Measurements from ENCODE around the gene LRCOL1. TPM values are rescaled to one million over a fixed set of nuclear protein-coding genes. Genes with fewer than 3 reads are reported as not detected.

The LRCOL1 gene
- total RNA-seq, 1 donor from 2014 or later: 1.8 TPM

DNA sequence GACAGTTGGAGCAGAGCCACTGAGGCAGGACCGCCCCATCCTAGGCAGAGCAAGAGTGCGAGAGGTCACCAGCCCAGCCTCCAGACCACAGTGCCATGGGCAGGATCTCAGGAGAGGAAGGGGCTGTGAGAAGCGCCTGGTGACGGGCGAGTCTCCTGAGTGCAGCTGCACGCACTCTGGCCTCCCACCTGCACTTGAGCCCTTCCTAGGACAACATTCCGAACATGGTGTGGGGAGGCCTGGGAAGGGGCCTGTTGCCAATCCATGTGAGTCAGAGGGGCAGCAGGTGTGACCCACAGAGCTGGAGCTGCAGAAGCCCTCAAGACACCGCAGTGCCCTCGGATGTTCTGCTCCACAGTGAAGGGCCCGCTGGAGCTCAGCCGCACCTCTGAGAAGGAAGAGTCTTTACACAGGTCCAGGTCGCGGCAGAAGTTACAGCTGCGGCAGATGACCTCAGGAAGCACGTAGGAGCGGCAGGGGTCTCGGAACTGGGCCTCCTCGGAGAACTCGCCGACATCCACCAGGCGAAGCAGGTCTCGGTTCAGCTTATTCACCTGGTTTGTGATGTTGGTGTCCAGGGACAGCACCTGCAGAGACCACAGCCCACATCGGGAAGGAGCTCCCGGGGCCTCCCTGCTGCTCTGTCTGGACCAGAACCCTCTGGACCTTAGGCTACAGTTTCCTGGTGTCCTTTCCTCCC lies 15.5 kb upstream of the LRCOL1 start:
- Histone ChIP-seq H3K4me1 (no peaks in the 10 kb centered on the region), H3K27ac (no peak overlapping the region), H3K4me3 (no peak overlapping the region), H3K36me3 (peaks cover 32% of the 10 kb centered on the region), H3K27me3 (no peaks in the 10 kb centered on the region), H3K9me3 (no peaks in the 10 kb centered on the region)
- ATAC-seq (no peak), DNase-seq (no peak)
- intact Hi-C loops (cut with DNase I): no loop called here
- TF ChIP-seq, protein P1, sequence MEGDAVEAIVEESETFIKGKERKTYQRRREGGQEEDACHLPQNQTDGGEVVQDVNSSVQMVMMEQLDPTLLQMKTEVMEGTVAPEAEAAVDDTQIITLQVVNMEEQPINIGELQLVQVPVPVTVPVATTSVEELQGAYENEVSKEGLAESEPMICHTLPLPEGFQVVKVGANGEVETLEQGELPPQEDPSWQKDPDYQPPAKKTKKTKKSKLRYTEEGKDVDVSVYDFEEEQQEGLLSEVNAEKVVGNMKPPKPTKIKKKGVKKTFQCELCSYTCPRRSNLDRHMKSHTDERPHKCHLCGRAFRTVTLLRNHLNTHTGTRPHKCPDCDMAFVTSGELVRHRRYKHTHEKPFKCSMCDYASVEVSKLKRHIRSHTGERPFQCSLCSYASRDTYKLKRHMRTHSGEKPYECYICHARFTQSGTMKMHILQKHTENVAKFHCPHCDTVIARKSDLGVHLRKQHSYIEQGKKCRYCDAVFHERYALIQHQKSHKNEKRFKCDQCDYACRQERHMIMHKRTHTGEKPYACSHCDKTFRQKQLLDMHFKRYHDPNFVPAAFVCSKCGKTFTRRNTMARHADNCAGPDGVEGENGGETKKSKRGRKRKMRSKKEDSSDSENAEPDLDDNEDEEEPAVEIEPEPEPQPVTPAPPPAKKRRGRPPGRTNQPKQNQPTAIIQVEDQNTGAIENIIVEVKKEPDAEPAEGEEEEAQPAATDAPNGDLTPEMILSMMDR (IDR thresholded peaks at IDR 0.05): no peak

DNA sequence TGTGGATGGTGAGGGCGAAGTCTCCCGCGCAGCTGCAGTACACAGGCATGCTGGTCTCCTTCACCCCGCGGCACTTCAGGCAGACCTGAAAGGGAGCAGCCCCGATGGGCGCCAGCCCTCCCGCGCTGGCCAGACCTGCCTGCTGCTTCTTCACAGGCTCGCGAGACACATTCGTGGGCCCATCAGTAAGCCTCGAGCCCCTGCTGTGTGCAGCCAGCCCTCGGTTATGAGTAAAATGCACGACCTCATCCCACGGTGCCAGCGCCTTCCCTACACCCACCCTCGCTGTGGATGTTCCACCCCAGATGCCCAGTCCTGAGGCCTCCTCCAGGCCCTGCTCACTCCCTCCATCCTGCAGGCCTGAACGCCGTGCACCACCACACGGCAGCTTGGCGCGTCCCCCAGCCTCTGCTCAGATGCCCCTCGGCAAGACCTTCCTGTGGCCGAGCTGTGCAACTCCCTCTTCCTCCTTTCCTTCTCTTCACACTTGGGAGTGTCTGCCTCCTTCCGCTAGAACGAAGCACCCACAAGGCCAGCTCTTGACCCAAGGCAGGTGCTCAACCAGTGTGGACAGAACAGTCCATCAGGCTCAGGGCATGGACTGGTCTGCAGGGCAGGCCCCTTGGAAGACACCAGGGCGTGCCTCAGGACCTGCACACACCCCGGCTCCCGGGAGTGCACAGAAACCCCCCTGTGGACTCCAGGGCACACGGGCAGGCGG lies 14.7 kb upstream of the LRCOL1 start:
- TF ChIP-seq, protein P1 (IDR thresholded peaks at IDR 0.05): no peak
- no peak for DNase-seq
- no peaks in the 10 kb centered on the region for H3K27me3 ChIP-seq
- H3K36me3 ChIP-seq: peaks cover 26% of the 10 kb centered on the region
- no peaks in the 10 kb centered on the region for H3K9me3 ChIP-seq
- H3K4me1 ChIP-seq: no peaks in the 10 kb centered on the region
- no peak overlapping the region for H3K27ac ChIP-seq
- H3K4me3 ChIP-seq: no peak overlapping the region
- no peak for ATAC-seq
- intact Hi-C loops (cut with DNase I): no loop called here

DNA sequence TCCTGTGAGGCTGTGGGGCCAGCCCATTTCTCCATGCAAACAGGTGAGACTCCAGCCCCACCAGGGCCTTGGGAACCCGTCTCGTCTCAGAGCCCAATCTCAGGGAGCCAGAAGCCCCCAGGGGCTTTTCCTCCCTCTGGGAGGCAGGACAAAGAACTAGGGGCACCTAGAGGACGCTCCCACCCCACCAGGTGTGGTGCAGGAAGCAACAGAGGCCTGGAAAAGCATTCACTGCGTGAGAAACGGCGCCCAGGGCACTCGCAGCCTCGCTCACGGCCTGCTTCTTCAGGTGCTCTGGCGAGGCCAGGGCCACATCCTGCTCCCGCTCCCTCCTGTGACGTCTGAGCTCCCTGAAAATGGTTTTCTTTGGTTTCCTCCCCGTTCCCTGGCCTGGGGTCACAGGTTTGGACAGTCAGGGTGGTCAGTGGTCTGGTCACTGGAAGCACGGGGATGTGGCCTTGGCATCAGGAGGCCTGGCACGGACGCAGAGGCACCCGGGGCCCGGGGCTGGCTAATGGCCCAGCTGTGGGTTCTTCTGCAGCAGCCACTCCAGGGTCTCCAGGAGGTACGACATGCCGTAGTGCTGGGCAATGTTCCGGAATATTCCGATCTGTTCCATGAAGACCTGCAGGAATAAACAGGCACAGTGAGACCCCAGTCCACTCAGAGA lies 13.9 kb upstream of the LRCOL1 start:
- no peaks in the 10 kb centered on the region for H3K9me3 ChIP-seq
- no peaks in the 10 kb centered on the region for H3K27me3 ChIP-seq
- H3K4me3 ChIP-seq: no peak overlapping the region
- H3K4me1 ChIP-seq: no peaks in the 10 kb centered on the region
- intact Hi-C loops (cut with DNase I): no loop called here
- DNase-seq: no peak
- TF ChIP-seq, protein P1 (IDR thresholded peaks at IDR 0.05): no peak
- H3K36me3 ChIP-seq: peaks cover 22% of the 10 kb centered on the region
- H3K27ac ChIP-seq: no peak overlapping the region
- no peak for ATAC-seq

DNA sequence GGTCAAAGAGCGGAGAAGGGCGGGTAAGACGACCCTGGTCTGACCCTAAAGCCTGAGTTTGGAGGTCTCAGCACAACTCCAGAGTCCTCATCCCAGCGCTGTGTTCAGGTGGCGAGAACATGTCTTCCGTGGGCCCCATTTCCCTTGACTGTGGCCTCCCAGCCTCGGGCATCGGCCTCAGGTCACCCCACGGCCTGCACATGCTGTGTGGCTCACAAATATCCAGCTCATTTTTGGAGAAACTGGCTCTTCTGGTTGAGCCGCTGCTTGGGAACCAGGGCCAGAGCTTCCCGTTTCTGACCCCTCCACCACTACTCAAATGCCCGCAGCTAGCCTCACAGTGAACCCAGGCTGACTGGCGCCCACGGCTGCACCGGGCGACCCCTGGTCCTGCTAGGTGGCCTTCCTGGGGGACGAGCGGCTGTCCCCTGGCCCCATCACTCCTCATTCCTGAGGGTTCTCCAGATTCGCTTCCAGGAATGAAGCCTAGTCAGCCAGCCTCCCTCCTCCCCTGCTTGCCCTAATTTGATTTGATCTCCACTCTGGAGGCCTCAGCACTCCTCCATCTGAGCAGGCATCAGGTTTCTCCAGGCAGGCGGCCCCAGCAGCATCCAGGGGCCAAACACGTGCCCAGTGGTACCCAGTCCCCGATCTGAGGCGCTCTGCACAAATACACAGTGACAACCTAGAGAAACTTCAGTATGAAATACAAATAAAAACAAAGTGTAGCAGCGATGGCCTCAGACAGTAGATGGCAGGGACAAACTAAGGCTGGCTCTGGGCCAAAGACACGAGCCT lies 12.9 kb upstream of the LRCOL1 start:
- H3K27me3 ChIP-seq: peaks cover under 1% of the 10 kb centered on the region
- TF ChIP-seq, protein P1 (IDR thresholded peaks at IDR 0.05): no peak
- peak overlapping the region; percentile 51 for H3K27ac ChIP-seq
- no peak for DNase-seq
- H3K9me3 ChIP-seq: no peaks in the 10 kb centered on the region
- peaks cover 17% of the 10 kb centered on the region for H3K36me3 ChIP-seq
- no peak for ATAC-seq
- intact Hi-C loops (cut with DNase I): no loop called here
- H3K4me1 ChIP-seq: peaks cover under 1% of the 10 kb centered on the region
- no peak overlapping the region for H3K4me3 ChIP-seq

DNA sequence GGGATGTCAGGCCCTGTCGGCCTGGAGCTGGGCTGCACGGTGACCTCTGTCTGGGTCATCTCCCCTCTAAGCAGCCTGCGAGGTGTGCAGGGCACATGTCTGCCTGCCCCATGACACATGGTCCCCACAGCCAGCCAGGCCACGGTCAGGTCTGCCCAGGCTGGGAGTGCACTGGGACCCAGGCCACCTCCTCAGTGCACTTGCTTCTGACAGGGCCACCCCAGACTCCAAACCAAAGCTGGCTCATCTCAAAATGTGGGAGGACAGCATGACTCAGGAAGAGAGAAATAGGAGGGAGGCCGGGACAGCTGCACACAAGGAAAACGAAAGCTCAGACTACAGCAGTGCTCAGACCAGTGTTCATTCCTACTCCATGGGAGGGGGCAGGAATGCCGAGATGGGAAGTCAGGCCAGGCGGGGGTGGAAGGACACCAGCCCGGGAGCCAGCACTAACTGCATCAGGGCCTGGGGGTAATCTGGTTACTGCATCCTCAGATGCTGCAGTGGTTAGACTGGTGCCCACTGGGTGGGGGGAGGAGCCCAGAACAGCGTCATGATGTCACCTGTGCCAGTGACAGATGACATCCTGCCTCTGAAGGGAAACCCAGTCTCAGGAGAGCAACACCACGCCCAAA lies 12.2 kb upstream of the LRCOL1 start:
- intact Hi-C loops (cut with DNase I): no loop called here
- Histone ChIP-seq H3K27ac (peak overlapping the region; percentile 51), H3K36me3 (peaks cover 17% of the 10 kb centered on the region), H3K27me3 (peaks cover 8% of the 10 kb centered on the region), H3K9me3 (no peaks in the 10 kb centered on the region), H3K4me1 (peaks cover 5% of the 10 kb centered on the region), H3K4me3 (no peak overlapping the region)
- ATAC-seq (peak; percentile 22), DNase-seq (no peak)
- TF ChIP-seq, protein P1 (IDR thresholded peaks at IDR 0.05): no peak

Measured in upper lobe of right lung (tissue), 1 donor.